GM10266 (cell line): ENCODE results near the gene LRRC14B.

Source experiments
- DNase-seq: peaks from one replicate; pipeline ENCODE4 v3.0.0; 2012; ENCODE audit errors: extremely low spot score
- CTCF ChIP-seq: IDR thresholded peaks from 2 replicates; pipeline ENCODE4 v1.5.1; 2012; ENCODE audit warnings: mild to moderate bottlenecking, low read depth; ENCODE audit not compliant: control insufficient read depth, insufficient read depth; ENCODE audit errors: missing control alignments

LRRC14B gene

GRCh38 chr5:155651-156410, 35.5 kb upstream of the LRRC14B start:
- no peak for DNase-seq
- no peak for TF ChIP-seq CTCF

GRCh38 chr5:156411-157072, 34.8 kb upstream of the LRRC14B start:
- TF ChIP-seq CTCF, result no peak
- DNase-seq, result no peak

- TF ChIP-seq CTCF, result no peak
- no peak for DNase-seq
These were observed 34.1 kb upstream of the LRRC14B start for GRCh38 chr5:157126-157715.

GRCh38 chr5:157801-158200, 33.5 kb upstream of the LRRC14B start:
- TF ChIP-seq CTCF, result no peak
- no peak for DNase-seq

- no peak for DNase-seq
- TF ChIP-seq CTCF, result no peak
These were observed 32.4 kb upstream of the LRRC14B start for GRCh38 chr5:158807-159447.

GRCh38 chr5:159448-160172, 31.7 kb upstream of the LRRC14B start:
- DNase-seq, result no peak
- TF ChIP-seq CTCF, result no peak

GRCh38 chr5:160173-160510, 31.2 kb upstream of the LRRC14B start:
- no peak for DNase-seq
- no peak for TF ChIP-seq CTCF
